Panc1 (cell line): ENCODE results near the gene SLC3A2. TPM values are rescaled to one million over a fixed set of nuclear protein-coding genes. Genes with fewer than 3 reads are reported as not detected.

ENCODE experiments used
- ATAC-seq: fragments of 200-7000 bp; cut with Tn5 transposase; 2 replicates; pipeline ENCODE4 v1.9.1; 2020; ENCODE audit warnings: mild to moderate bottlenecking, moderate library complexity
- BruUV-seq: library from RNA; stranded (reverse); fragments of 400-500 nt; replicated peaks from 2 replicates; lab custom pipeline; 2021; lab: Mats Ljungman, UMichigan
- CTCF ChIA-PET: fragments of 300-600 bp; sonication (Branson Sonifier 250); formaldehyde crosslinking; loops from one replicate; lab custom pipeline; 2022; ENCODE audit warnings: antibody characterized with exemption; lab: Charles Lee
- POLR2A ChIA-PET: fragments of 300-600 bp; sonication (Branson Sonifier 250); formaldehyde crosslinking; loops from one replicate; lab custom pipeline; 2022; ENCODE audit warnings: antibody characterized with exemption; lab: Charles Lee
- DNase-seq: peaks from one replicate; pipeline ENCODE4 v3.0.0-alpha.2; 2010; ENCODE audit warnings: low read depth, low spot score
- H3K27ac ChIP-seq: 2 replicates; pipeline ENCODE4 v1.5.1; 2011; ENCODE audit warnings: mild to moderate bottlenecking, low read length, inconsistent platforms
- H3K27me3 ChIP-seq: fragments of 200-500 bp; sonication (Bioruptor generic); 2 replicates; pipeline ENCODE4 v1.6.0; 2014; ENCODE audit warnings: low read length, inconsistent platforms; ENCODE audit not compliant: control insufficient read depth, insufficient read depth
- H3K36me3 ChIP-seq: fragments of 200-500 bp; sonication (Bioruptor generic); 2 replicates; pipeline ENCODE4 v1.5.1; 2014; ENCODE audit warnings: inconsistent platforms, mild to moderate bottlenecking, low read length, moderate library complexity; ENCODE audit not compliant: control insufficient read depth, insufficient read depth
- H3K4me1 ChIP-seq: 2 replicates; pipeline ENCODE4 v1.5.1; 2011; ENCODE audit warnings: inconsistent platforms, mild to moderate bottlenecking, low read length, moderate library complexity; ENCODE audit not compliant: control insufficient read depth, insufficient read depth
- H3K4me3 ChIP-seq, 2 experiments: 2 replicates each; pipeline ENCODE4 v1.5.1; 2011 to 2012; ENCODE audit warnings: low read depth in 2 of 2, low read length in 2 of 2, mild to moderate bottlenecking in 2 of 2, inconsistent platforms in 1 of 2, moderate library complexity in 1 of 2
- H3K9me3 ChIP-seq: fragments of 200-500 bp; sonication (Bioruptor generic); 2 replicates; pipeline ENCODE4 v1.5.1; 2014; ENCODE audit warnings: low read depth, mild to moderate bottlenecking, inconsistent platforms, low read length, moderate library complexity; ENCODE audit not compliant: control insufficient read depth, insufficient read depth
- CTCF ChIP-seq: fragments of 450-650 bp; IDR thresholded peaks from 2 replicates; pipeline ENCODE4 v1.5.1; 2017; ENCODE audit warnings: mild to moderate bottlenecking
- POLR2AphosphoS5 ChIP-seq: IDR thresholded peaks from 2 replicates; pipeline ENCODE4 v1.6.1; 2012; ENCODE audit warnings: mild to moderate bottlenecking, low read depth, low read length, moderate library complexity
- SIN3A ChIP-seq: IDR thresholded peaks from 2 replicates; pipeline ENCODE4 v1.6.1; 2012; ENCODE audit warnings: low read depth, mild to moderate bottlenecking, low read length, moderate library complexity, borderline replicate concordance; ENCODE audit not compliant: insufficient read depth
- TCF7L2 ChIP-seq: IDR thresholded peaks from 2 replicates; pipeline ENCODE4 v1.6.1; 2011; ENCODE audit warnings: mild to moderate bottlenecking, low read depth, low read length, inconsistent platforms
- in situ Hi-C: cut with HindIII; loops from 2 replicates; pipeline ENCODE4 v1.10.0; 2016; ENCODE audit warnings: low sequenced_read_pairs, low pct_unique_long_range_greater_than_20kb
- intact Hi-C: fragments of 100-400 bp; cut with micrococcal nuclease; formaldehyde crosslinking; loops from one replicate; pipeline ENCODE4 v1.10.0; 2022; ENCODE audit not compliant: unreplicated experiment
- total RNA-seq: library from RNA; stranded (reverse); gene quantifications from one replicate; pipeline ENCODE4 v1.2.1, GENCODE V29; 2021; ENCODE audit not compliant: unreplicated experiment
- TF ChIP-seq, protein P1 (sequence below), 2 experiments: IDR thresholded peaks; 2 replicates each; pipeline ENCODE4 v1.6.1; 2011 to 2012; ENCODE audit warnings: low read depth in 2 of 2, control low read depth in 1 of 2, low read length in 1 of 2, mild to moderate bottlenecking in 1 of 2, moderate library complexity in 1 of 2; ENCODE audit not compliant: insufficient read depth in 1 of 2

The SLC3A2 gene
- total RNA-seq, 1 experiment from 2014 or later: 184 TPM

GRCh38 chr11:62879235-62879978 lies 1.3 kb upstream of the SLC3A2 start:
- no TSS peak for BruUV-seq
- DNase-seq: no peak
- peak; percentile 0; the same call in 1 of the 2 replicates for ATAC-seq
- peak overlapping the region; percentile 99 for H3K27ac ChIP-seq
- H3K27me3 ChIP-seq: no peaks in the 10 kb centered on the region
- peaks cover 26% of the 10 kb centered on the region for H3K36me3 ChIP-seq
- ChIA-PET POLR2A (interaction anchor here (0.6 to 1.1 kb wide), 2 partner anchors 10 to 38 kb away, joined by 3 to 8 read pairs; no protein-coding TSS in a partner anchor), CTCF (interaction anchor here (0.5 to 0.6 kb wide), 2 partner anchors 22 to 25 kb away, joined by 4 to 7 read pairs; no protein-coding TSS in a partner anchor)
- no peak overlapping the region; a peak in 1 of 4 replicates for H3K4me3 ChIP-seq
- in situ Hi-C loops (no loop called here), intact Hi-C loops (no loop called here)
- no peaks in the 10 kb centered on the region for H3K9me3 ChIP-seq
- H3K4me1 ChIP-seq: peaks cover 32% of the 10 kb centered on the region
- TF ChIP-seq TCF7L2: no peak
- TF ChIP-seq, protein P1, sequence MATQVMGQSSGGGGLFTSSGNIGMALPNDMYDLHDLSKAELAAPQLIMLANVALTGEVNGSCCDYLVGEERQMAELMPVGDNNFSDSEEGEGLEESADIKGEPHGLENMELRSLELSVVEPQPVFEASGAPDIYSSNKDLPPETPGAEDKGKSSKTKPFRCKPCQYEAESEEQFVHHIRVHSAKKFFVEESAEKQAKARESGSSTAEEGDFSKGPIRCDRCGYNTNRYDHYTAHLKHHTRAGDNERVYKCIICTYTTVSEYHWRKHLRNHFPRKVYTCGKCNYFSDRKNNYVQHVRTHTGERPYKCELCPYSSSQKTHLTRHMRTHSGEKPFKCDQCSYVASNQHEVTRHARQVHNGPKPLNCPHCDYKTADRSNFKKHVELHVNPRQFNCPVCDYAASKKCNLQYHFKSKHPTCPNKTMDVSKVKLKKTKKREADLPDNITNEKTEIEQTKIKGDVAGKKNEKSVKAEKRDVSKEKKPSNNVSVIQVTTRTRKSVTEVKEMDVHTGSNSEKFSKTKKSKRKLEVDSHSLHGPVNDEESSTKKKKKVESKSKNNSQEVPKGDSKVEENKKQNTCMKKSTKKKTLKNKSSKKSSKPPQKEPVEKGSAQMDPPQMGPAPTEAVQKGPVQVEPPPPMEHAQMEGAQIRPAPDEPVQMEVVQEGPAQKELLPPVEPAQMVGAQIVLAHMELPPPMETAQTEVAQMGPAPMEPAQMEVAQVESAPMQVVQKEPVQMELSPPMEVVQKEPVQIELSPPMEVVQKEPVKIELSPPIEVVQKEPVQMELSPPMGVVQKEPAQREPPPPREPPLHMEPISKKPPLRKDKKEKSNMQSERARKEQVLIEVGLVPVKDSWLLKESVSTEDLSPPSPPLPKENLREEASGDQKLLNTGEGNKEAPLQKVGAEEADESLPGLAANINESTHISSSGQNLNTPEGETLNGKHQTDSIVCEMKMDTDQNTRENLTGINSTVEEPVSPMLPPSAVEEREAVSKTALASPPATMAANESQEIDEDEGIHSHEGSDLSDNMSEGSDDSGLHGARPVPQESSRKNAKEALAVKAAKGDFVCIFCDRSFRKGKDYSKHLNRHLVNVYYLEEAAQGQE (IDR thresholded peaks at IDR 0.05; ENCODE audit: insufficient read depth in 1 of 2, low read depth in 2 of 2, low read length in 1 of 2): no peak
- TF ChIP-seq POLR2AphosphoS5: no peak
- TF ChIP-seq CTCF: no peak
- no peak for TF ChIP-seq SIN3A

GRCh38 chr11:62880231-62880802 lies 379 bp upstream of the SLC3A2 start:
- peak overlapping the region; percentile 99 for H3K27ac ChIP-seq
- intact Hi-C loops: no loop called here
- peaks cover 28% of the 10 kb centered on the region for H3K36me3 ChIP-seq
- POLR2A ChIA-PET: interaction anchor here (0.6 to 1.1 kb wide), 2 partner anchors 11 to 39 kb away, joined by 3 to 8 read pairs; no protein-coding TSS in a partner anchor
- H3K27me3 ChIP-seq: no peaks in the 10 kb centered on the region
- peaks cover 32% of the 10 kb centered on the region for H3K4me1 ChIP-seq
- no peak for TF ChIP-seq TCF7L2
- DNase-seq (no peak), ATAC-seq (peak; percentile 51)
- no peaks in the 10 kb centered on the region for H3K9me3 ChIP-seq
- CTCF ChIA-PET: interaction anchor here (0.9 kb wide), 1 partner anchor 39 kb away, joined by 4 read pairs; no protein-coding TSS in a partner anchor
- in situ Hi-C loops: no loop called here
- BruUV-seq: no TSS peak
- H3K4me3 ChIP-seq: peak overlapping the region; percentile 76 to 86
